ENCODE results near the gene TPRA1.
A peak's percentile ranks its signal among the peaks of the same experiment; 100 is the strongest.

TPRA1 gene

DNA sequence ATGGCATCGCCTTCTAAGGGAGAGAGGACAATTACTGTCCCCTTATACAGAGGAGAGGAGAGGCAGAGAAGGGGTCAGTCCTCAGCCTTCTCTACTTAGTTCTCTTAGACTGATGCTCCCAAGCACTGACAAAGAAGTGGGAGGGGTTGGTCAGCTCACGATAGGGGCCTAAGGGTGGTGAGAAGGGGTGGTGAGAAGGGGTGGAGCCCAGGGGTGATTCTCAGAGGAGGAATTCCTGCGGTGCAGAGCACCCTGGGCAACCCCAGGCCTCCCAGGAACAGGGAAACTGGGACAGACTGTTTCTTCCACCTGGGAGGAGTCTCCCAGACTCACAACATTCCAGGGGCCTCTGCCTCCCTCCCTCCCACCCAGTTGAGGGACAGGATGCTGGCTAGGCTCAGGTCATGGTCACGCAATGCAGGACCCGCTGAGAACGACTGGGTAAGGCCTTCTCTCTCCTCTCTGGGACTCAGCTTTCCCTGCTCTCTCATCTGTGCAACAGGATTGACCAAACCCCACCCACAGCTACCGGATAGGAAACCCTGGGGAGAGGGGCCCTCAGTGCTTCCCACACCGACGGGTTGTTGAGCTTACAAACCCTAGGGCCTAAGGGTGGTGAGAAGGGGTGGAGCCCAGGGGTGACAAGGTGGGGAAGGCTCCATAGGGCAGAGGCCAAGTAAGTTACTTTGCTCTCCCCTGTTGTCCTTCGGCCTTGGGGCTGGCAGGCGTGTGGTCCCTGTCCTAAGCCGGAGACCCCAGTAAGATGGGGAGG is 1.5 kb downstream of the TPRA1 start:
- DNase-seq = peak; percentile 13

DNA sequence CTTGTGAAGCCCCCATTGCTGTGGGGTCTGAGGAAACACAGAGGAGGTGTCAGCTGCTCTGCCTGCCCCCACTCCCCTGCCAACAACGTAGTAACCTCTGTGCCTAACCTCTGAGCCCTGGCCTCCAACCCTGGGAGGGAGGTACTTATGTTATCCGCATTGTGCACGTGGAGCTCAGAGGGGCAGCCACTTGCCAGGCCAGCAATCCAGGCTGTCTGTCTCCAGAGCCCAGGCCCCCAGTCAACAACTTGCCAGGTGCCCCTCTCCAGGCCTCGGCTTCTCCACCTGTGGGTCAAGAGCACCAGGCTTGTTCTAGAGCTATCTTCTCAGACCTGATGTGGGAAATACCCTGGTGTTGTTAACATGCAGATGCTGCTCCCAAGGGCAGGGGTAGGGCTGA is 2.7 kb downstream of the TPRA1 start:
- DNase-seq = no peak

DNA sequence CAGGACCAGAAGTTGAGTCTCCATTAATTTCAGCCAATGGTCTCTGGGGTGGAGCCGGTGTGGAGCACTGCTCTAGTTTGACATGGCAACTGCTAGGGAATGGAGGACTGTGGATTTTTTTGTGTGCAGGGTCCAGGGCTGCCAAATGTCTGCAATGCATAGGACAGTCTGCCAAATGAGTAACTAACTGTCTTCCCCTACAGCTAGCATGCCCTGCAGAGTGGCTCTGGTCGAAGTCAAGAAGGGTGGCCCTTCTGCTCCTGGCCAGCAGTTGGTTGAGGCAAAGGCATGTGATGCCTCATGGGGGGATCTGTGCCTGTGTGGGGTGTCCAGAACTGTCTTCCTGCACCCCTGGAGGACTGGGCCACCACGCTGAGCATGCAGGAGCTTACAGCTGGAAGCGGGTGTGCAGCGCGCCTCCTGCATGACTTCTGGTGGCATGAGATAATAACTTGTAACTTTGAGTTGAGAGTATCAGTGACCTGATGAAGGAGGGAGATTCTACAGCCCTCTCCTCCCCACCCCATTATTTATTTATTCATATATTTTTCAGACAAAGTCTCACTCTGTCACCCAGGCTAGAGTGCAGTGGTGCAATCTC is 4.6 kb downstream of the TPRA1 start:
- DNase-seq = no peak

DNA sequence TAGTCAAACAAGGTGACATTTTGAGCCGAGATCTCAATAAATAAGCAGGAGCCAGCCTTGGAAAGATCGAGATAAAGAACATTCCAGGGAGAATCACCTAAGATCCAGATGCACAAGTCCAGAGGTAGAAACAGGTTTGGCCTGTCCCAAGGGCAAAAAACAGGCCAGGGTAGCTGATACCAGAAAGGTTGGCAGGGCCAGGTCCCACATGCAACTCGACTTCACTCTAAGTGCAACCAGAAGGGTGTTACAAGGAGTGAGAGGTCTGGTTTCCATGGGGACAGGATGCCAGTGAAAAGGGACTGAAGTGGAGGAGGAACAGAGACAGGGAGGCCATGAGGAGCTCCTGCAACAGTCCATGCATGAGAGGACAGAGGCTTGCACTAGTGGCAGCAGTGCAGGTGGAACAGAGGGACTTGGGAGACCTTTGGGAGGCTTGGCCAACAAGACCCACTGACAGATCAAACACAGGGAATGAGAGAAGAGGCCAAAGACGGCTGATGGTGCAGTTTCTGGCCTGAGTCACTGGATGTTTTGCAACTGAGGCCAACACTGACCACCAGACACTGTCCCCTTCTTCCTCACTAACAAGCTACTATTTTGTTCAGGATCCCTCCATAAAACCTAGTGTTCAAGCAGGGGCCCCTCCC is 5.2 kb downstream of the TPRA1 start:
- DNase-seq = no peak

DNA sequence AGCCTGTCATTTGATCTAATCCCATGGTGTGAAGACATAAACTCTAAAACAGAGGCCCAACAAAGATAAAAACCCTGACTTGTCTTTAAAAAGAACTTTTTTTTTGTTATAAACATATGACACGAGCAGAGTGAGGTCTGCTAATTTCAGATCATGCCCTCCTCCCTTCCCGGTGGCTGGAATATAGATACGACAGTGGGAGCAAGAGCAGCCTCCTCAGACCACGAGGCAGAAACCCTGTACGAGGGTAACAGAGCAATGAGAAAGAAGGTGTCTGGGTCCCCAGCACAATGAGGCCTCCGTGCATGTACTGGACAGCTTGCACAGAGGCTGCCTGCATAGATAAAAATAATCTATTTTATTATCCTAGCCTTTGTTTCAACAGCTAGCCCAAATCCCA is 5.8 kb downstream of the TPRA1 start:
- DNase-seq = no peak

DNA sequence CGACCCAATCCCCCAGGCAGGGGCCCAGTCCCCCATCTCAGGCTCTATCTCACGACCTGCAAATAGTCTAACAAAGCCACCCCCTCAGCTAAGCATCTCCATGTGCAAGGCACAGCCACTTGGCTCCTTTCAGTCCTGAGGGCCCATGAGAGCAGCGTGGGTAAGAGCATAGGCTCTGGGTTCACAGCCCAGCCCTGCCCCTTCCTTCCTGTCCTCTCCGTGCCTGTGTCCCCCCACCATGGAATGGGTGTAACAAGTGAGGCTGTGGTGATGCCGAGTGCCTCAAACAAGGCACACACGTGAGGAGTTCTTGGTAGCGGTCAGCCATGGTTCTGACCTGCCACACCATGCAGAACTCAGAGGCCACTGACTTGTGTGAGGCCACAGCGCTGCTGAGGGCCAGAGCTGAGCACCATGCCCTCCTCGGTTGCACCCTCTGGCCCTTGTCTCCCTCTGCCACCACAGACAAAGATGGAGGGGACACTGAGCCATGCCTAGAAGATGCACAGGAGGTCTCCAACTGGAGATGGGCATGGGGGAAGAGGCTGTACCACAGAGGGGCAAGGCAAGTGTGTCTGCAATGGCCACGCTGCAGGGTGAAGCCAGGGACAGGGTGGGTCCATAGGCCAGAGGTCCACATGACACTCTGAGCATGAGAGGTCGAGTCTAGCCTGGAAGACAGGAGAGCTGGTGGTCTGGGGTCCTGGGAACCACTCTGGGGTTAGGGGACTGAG is 10.0 kb downstream of the TPRA1 start:
- no peak for DNase-seq

DNA sequence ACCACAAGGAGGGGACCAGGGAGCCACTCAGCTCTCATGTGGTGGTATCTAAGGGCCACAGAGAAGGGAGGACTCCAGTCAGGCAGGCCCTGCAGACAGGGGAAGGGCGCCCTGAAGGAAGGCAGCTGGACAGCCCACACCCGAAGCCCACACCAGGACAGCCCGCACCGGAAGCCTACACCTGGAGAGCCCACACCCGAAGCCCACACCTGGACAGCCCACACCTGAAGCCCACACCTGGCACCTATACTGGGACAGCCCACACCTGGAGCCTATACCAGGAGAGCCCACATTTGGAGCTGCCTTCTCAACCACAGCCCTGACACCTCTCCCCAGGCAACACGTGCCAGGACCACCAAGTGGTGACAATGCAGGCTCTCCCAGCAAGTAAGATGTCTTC is 11.7 kb downstream of the TPRA1 start:
- DNase-seq = no peak

DNA sequence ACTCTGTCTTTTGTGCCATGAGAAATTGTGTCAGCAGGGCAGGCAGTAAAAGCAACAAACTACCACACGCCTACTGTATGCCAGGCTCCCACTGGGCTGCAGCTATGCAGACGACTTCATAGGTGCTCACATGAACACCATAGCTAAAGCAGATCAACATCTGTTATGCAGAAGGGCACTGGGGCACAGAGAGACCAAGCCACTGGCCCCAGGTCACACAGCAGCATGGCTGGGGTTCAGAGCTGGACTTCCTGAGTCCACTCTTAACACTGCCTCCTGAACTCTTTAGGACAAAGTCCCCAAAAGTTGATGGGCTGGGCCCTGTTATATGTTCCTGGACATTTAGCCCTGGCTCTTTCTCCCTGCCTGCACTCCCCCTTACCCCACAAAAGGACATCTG is 12.4 kb downstream of the TPRA1 start:
- no peak for DNase-seq

DNA sequence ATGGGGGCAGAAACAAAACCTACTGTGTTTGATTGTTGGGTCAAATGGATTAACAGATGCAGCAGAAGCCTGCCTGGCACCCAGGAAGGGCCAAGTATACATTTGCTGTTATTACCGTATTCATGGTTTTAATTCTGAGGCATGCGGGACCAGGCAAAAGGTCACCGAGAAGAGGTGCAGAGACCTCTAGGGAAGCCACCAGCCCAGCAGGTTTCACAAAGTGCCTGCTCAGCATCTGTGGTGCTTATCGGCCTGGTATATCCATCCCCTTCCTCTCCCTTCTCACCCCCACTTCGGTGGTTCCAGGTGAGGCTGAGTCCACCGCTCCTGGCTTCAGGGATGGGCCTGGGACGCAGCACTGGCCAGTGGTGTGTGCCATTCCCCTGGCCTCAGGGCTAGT is 13.1 kb downstream of the TPRA1 start:
- DNase-seq = no peak

DNA sequence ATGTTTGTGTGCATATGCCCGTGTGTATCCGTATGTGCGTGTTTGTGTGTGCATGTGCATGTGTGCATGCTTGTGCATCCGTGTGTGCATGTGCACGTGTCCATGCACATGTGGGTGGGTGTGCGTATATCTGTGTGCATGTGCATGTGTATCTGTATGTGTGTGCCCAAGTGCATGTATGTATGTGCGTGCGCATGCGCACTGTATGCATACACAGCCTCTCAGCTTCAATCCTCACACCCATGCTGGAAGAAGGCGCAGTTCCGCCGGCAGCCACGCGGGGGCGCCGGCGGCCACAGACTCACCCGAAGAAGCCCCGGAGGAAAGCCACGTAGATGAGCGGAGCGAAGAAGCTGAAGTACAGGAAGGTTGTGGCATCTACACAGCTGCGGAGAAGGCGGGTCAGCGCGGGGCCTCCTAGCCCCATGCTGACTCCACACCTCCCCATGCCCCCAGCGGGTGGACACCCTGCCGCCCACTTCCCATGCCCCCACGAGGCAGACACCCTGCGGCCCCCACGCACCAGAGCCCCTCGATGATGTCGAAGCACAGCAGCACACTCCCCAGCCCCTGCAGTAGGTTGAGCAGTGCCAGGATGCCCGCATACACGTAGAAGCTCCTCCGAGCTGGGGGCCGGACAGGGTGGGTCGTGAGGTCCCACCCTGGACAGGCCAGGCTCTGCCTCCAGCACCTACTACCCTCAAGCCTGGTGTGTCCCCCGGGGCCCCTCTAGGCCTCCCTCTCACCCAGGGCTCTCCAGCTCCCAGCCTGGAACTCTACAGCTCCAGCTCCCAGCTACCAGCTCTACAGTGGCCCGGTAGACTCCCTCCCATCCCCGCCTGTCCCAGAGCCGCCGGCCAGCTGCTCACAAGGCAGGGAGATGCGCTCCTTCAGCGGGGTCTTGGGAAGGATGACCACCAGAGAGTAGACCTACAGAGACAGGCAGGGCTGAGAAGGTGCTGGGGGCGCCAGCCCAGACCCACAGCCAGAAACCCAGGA is 15.4 kb downstream of the TPRA1 start:
- DNase-seq = peak; percentile 95

DNA sequence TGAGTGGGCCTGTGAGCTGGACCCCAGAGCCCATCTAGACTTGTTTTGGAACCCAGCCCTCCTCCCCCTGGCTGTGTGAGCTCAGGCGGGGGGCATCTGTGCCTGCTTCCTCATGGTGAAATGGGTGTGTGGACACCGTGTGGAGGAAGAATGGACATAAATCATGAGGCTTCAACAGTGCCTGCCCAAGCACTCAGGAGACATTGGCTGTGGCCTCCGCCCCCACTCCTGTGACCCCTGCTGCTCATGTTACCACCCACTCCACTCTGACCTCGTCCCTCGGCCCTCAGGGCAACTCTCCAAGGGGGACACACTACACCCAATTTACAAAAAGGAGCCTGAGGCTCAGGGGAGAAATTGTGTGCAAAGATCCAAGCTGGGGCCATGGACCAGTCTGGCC is 16.6 kb downstream of the TPRA1 start:
- DNase-seq = no peak

DNA sequence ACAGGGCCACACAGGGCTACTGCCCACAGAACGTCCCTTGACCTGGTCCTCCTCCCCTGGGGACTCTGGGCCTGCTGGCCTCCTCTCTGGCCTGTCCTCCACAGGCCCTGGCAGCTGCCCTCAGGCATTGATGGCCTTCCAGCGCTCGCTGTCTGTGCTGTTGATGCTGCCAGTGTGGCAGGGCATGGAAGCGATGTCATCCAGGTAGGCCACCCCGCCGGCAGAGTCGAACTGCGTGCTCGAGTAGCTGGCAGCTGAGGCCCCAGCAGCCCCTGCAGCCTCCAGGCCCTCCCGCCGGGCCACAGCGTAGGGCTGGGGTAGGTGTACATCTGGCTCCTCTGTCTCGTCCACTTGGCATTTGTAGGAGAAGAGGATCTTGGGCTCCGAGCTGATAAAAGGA is 17.1 kb downstream of the TPRA1 start:
- DNase-seq = no peak

DNA sequence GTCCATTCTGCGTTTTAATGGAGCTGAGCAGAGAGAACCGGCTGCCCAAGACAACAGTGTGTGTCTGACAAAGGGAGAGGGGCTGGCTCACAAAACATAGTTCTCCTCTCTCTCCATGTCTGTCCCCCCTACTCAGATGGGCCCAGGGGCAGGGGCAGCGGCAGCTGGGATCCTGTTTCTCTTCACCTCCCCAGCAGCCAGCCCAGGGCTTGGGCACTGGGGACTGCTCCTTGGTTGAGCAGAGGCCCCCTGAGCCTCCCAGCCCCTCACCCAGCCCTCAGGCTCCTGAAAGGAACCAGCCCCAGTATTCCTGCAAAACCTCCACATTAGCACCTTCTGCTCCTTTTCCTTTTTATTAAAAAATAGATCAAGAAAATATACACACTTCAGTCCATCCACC is 17.8 kb downstream of the TPRA1 start:
- DNase-seq = no peak

DNA sequence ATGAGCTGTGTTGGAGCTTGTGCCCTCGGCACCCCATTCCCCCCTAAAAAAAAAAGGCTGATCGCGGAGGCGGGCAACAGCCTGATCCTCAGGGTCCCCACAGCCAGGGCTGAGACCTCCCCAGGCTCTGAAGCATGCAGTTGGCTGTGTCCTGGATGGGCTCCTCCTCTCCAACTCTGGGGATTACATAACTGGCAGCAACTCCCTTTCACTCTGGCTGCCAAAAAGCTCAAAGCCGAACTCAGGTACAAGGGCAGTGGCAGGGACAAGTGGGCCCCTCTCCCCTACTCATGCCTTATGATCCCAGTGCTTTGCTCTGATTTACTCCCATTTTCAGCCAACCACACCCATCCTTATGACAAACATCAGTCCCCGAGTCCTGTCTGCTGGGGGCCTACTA is 18.3 kb downstream of the TPRA1 start:
- no peak for DNase-seq

DNA sequence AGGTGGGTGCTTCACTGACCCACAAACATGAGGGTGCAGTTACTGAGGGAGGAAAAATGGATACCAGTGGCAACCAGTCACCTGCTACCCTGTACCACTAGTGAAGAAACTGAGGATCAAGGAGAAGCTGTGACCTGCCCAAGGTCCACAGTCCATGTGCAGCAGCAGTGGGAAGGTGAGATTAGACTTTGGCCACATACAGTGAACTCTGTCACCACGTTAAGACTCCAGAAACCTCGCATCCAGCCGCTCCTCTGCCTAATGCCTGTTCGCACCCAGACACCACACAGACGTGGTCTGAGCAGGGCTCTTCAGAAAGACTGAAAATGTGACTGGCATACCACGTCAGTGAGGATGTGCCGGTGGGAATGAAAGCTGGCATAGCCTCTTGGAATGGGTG is 20.0 kb downstream of the TPRA1 start:
- no peak for DNase-seq

DNA sequence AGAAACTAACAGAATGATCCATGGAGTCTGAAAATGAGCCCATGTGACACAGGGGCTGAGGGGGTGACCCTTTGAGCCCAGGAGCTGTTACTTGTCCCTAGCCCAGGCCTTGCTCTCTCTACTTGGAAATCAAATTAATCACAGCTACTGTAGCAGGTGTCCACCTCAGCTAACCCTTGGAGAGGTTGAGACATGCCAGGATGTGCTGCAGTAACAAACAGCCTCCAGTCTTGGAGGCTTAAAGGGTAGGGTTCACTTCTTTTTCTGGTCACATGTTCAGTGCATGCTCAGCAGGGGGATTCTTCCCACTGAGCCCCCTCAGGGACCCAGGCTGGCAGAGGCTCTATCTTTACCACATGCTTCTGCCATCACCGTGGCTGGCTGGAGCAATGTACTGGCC is 21.4 kb downstream of the TPRA1 start:
- no peak for DNase-seq

DNA sequence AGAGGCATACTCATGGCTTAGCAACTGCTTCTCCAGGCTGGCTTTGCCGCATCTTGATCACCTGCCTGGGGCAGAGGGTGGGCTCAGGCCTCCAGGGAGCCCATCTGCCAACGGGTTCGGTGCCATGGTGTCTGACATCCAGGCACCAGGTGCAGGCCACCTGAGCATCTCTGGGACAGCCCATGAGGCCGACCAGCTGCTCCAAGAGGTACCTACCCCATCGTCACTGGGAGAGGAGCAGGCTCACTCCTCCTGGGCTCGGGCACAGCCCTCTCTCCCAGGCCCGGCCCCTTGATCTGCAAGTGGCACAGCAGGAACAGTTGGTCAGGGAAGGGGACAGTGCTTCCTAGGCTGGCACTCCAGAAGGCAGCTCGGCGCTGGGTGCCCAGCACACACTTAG is 21.9 kb downstream of the TPRA1 start:
- no peak for DNase-seq

DNA sequence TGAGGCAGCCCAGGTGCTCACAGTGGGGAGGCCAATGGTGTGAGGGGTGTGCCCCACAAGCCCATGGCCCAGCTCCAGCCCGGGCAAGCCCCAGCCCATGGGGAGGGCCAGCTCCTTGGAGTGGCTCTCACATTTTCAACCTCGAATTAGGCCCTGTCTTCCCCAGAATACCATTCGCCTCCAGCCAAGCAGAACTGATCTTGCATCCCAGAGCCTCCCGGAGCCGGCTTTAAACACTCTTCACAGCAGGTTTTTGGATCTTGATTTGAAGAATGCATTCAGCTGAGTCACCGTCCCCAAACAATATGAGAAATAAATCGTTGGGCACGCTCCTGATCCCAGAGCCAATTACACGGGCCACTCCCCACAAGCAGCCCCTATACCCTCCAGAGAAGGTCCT is 23.7 kb downstream of the TPRA1 start:
- DNase-seq = no peak

DNA sequence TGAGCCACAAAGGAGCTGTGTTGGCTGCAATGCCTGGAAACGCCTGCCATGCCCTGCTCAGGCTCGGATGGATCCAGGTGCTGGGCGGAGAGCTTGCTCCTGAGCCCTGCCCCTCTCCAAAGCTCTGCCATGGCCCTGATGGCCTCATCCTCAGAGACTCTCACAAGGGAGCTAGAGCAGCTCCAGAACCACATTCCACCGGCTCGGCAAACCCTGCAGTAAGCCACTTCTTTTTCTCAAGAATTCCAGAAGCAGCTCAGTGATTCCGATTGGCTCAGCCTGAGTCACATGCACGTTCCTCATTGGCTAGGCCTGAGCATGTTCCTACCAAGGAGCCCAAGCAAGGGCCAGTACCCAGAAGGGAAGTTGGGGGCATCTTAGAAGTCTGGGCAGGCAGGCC is 24.8 kb downstream of the TPRA1 start:
- DNase-seq = no peak

DNA sequence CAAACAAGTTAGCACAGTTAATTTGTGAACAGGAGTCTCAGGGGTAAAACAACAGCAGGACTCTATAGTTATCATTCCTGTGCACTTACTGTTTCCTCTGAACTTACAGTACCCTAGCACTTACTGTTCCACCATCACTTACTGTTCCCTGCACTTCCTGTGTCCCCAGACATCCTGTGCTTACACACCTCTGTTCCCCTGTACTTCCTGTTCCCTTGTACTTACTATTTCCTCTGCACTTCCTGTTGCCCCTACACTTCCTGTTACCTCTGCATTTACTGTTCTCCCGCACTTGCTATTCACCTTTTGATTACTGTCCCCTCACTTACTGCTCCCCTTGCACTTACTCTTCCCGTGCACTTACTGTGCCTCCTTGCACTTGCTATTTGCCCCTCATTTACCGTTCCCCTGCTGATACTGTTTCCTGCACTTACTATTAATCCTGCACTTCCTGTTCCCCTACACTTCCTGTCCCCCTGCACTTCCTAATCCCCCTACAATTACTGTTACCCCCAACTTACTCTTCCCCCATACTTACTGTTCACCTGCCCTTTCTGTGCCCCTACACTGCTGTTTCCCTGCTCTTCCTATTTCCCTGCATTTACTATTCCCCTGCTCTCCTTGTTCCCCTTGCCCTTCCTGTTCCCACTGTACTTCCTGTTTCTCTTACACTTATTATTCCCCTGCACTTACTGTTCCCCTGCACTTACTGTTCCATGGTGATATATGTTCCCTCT is 30.3 kb downstream of the TPRA1 start:
- no peak for DNase-seq

DNA sequence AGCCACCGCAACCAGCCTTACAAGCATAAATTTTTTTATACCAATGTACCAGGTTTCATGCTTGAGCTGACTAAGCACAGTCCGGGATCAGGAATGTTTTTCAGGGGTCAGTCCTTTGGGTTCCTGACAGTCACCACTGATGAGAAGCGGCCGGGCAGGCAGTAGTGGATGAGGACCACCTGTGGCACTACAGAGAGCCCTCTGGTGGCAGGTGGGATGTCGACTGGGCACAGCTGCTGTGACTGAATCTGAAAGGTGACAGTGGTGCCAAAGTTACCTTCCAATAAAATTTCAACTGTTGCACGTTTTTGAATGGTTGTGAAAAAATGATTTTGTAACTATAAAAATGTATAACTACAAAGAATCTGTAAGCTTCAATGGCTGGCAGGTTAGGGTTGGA is 34.0 kb downstream of the TPRA1 start:
- no peak for DNase-seq

DNA sequence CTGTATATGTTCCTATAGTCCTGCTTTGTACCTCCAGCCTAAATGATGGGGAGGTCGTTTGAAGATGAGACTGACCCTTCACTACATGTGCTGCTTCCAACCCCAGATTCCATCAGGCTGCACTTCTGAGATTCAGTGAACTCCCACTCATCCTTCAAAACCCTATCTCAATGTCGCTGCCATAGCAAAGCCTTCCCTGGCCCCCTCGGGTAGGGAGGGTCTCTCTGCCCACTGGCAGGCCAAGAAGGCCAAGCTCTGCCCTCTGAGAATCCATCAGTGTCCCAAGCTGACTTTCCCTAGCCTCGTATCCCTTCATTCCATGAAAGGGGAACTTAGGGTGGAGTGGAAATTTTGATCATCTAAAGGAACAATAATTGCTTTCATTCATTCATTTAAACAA is 35.4 kb downstream of the TPRA1 start:
- no peak for DNase-seq
